SK-N-SH (cell line): Measurements from ENCODE around the gene SDF2L1. TPM values are rescaled to one million over a fixed set of nuclear protein-coding genes. Genes with fewer than 3 reads are reported as not detected.

Source experiments
- CTCF ChIA-PET: fragments of 300-600, 350-600 bp; formaldehyde crosslinking; extraction: SDS; loops from one replicate; lab custom pipeline; 2021; lab: Yijun Ruan, JAX
- POLR2A ChIA-PET: fragments of 350-600 bp; sonication (Branson Sonifier 250); formaldehyde crosslinking; extraction: SDS; loops from one replicate; lab custom pipeline; 2020; ENCODE audit warnings: antibody characterized with exemption, inconsistent platforms; lab: Yijun Ruan, JAX
- DNase-seq: peaks from one replicate; pipeline ENCODE4 v3.0.0; 2012
- H2AFZ ChIP-seq: fragments of 200-600 bp; sonication (generic); 2 replicates; pipeline ENCODE4 v1.8.1; 2016; ENCODE audit warnings: antibody characterized with exemption, mild to moderate bottlenecking, low read depth
- H3F3A ChIP-seq: fragments of 200-600 bp; sonication (generic); replicated peaks from 2 replicates; pipeline ENCODE3; 2016; ENCODE audit warnings: antibody characterized with exemption, mild to moderate bottlenecking; ENCODE audit not compliant: insufficient read depth
- H3K27ac ChIP-seq, 2 experiments: fragments of 200-500 bp in 1 of 2; fragments of 200-600 bp in 1 of 2; sonication (Bioruptor generic) in 1 of 2; sonication (generic), shearing (Covaris generic) in 1 of 2; 2 replicates each; pipeline versions ENCODE4 v1.5.1 to v1.6.1; 2014 to 2016; ENCODE audit warnings: low read depth in 2 of 2, inconsistent platforms in 1 of 2, low read length in 1 of 2, mild to moderate bottlenecking in 1 of 2, mixed read lengths in 1 of 2
- H3K27me3 ChIP-seq: fragments of 200-600 bp; sonication (generic), shearing (Covaris generic); 2 replicates; pipeline ENCODE4 v1.6.1; 2016; ENCODE audit warnings: mixed run types; ENCODE audit not compliant: insufficient read depth
- H3K36me3 ChIP-seq, 2 experiments: fragments of 200-500 bp in 1 of 2; fragments of 200-600 bp in 1 of 2; sonication (Bioruptor generic) in 1 of 2; sonication (generic) in 1 of 2; replicated peaks in 1 of 2; 2 replicates each; pipeline versions ENCODE3 to v1.5.1; 2014 to 2016; ENCODE audit warnings: low read length in 1 of 2, mild to moderate bottlenecking in 1 of 2; ENCODE audit not compliant: insufficient read depth in 2 of 2, control insufficient read depth in 1 of 2
- H3K4me1 ChIP-seq, 2 experiments: fragments of 200-500 bp in 1 of 2; fragments of 200-600 bp in 1 of 2; sonication (Bioruptor generic) in 1 of 2; sonication (generic), shearing (Covaris generic) in 1 of 2; 2 replicates each; pipeline versions ENCODE4 v1.5.1 to v1.6.1; 2014 to 2016; ENCODE audit warnings: low read depth in 1 of 2, low read length in 1 of 2, mixed run types in 1 of 2; ENCODE audit not compliant: insufficient read depth in 2 of 2, control insufficient read depth in 1 of 2
- H3K4me2 ChIP-seq: fragments of 200-600 bp; sonication (generic), shearing (Covaris generic); 2 replicates; pipeline ENCODE4 v1.6.1; 2017; ENCODE audit warnings: mixed run types
- H3K4me3 ChIP-seq, 2 experiments: fragments of 200-500 bp in 1 of 2; fragments of 200-600 bp in 1 of 2; sonication (Bioruptor generic) in 1 of 2; sonication (generic), shearing (Covaris generic) in 1 of 2; 2 replicates each; pipeline versions ENCODE4 v1.5.1 to v1.8.1; 2014 to 2016; ENCODE audit warnings: low read depth in 2 of 2, inconsistent platforms in 1 of 2, low read length in 1 of 2, mild to moderate bottlenecking in 1 of 2, mixed read lengths in 1 of 2, moderate library complexity in 1 of 2
- H3K79me2 ChIP-seq: fragments of 200-600 bp; sonication (generic); 2 replicates; pipeline ENCODE4 v1.8.1; 2017; ENCODE audit warnings: mild to moderate bottlenecking; ENCODE audit not compliant: insufficient read depth
- H3K9ac ChIP-seq: fragments of 200-600 bp; sonication (generic); 2 replicates; pipeline ENCODE4 v1.6.1; 2017; ENCODE audit warnings: mixed run types
- H3K9me2 ChIP-seq: fragments of 200-600 bp; sonication (generic); 2 replicates; pipeline ENCODE4 v1.6.1; 2017; ENCODE audit warnings: mixed run types
- H3K9me3 ChIP-seq: fragments of 200-600 bp; sonication (generic); 2 replicates; pipeline ENCODE4 v1.6.1; 2017; ENCODE audit warnings: mixed run types, mild to moderate bottlenecking, moderate library complexity
- H4K20me1 ChIP-seq: fragments of 200-600 bp; sonication (generic); 2 replicates; pipeline ENCODE4 v1.6.1; 2017; ENCODE audit warnings: mild to moderate bottlenecking, mixed run types; ENCODE audit not compliant: insufficient read depth
- CTCF ChIP-seq: fragments of 200-600 bp; sonication (generic); IDR thresholded peaks from 2 replicates; pipeline ENCODE4 v1.6.1; 2017; ENCODE audit warnings: antibody characterized with exemption, mild to moderate bottlenecking, moderate library complexity
- EP300 ChIP-seq, 2 experiments: IDR thresholded peaks; 2 replicates each; pipeline versions ENCODE4 v1.4.0 to v1.6.1; 2012; ENCODE audit warnings: borderline replicate concordance in 1 of 2, low read depth in 1 of 2, low read length in 1 of 2
- EZH2phosphoT487 ChIP-seq: fragments of 200-600 bp; sonication (generic); IDR thresholded peaks from 2 replicates; pipeline ENCODE4 v1.6.1; 2017; ENCODE audit warnings: low read depth, mixed run types, mild to moderate bottlenecking, antibody characterized with exemption, moderate library complexity, borderline replicate concordance
- FOSL2 ChIP-seq: IDR thresholded peaks from 2 replicates; pipeline ENCODE4 v1.4.0; 2012; ENCODE audit warnings: low read depth, mild to moderate bottlenecking, moderate library complexity, borderline replicate concordance
- FOXJ3 ChIP-seq: sonication (generic); formaldehyde crosslinking; IDR thresholded peaks from 2 replicates; pipeline ENCODE4 v1.5.1; 2020; ENCODE audit warnings: mild to moderate bottlenecking, missing genetic modification reagents
- IRF3 ChIP-seq: fragments of 150-350 bp; IDR thresholded peaks from 2 replicates; pipeline ENCODE4 v1.6.1; 2016; ENCODE audit warnings: mild to moderate bottlenecking, low read depth, low read length
- JUND ChIP-seq: IDR thresholded peaks from 2 replicates; pipeline ENCODE4 v1.4.0; 2012
- MAX ChIP-seq: IDR thresholded peaks from 2 replicates; pipeline ENCODE4 v1.4.0; 2012; ENCODE audit warnings: low read depth
- MXI1 ChIP-seq: IDR thresholded peaks from 2 replicates; pipeline ENCODE4 v1.6.1; 2012; ENCODE audit warnings: mild to moderate bottlenecking, low read depth, low read length, improper control_type of control experiment
- NFIC ChIP-seq: IDR thresholded peaks from 2 replicates; pipeline ENCODE4 v1.4.0; 2012; ENCODE audit warnings: borderline replicate concordance
- RAD21 ChIP-seq: IDR thresholded peaks from 2 replicates; pipeline ENCODE4 v1.6.1; 2012; ENCODE audit warnings: mild to moderate bottlenecking, low read length
- RXRA ChIP-seq: IDR thresholded peaks from 2 replicates; pipeline ENCODE4 v1.4.0; 2012; ENCODE audit warnings: low read depth, mild to moderate bottlenecking, borderline replicate concordance
- SMC3 ChIP-seq: IDR thresholded peaks from 2 replicates; pipeline ENCODE4 v1.6.1; 2012; ENCODE audit warnings: low read depth, low read length, improper control_type of control experiment
- TAF1 ChIP-seq: IDR thresholded peaks from 2 replicates; pipeline ENCODE4 v1.6.1; 2012; ENCODE audit warnings: low read depth, mild to moderate bottlenecking, low read length, moderate library complexity, borderline replicate concordance
- TCF12 ChIP-seq: IDR thresholded peaks from 2 replicates; pipeline ENCODE4 v1.4.0; 2012
- YY1 ChIP-seq: IDR thresholded peaks from 2 replicates; pipeline ENCODE4 v1.4.0; 2012; ENCODE audit warnings: low read depth, mild to moderate bottlenecking
- WGBS: methylation state at CpG from one replicate; pipeline ENCODE4 v1.1.6; 2017; ENCODE audit warnings: low lambda C conversion rate; 5-methylcytosine and 5-hydroxymethylcytosine counted together
- polyA plus RNA-seq, 3 experiments: library from polyadenylated mRNA; depleted of rRNA; stranded (reverse); fragments of >200 nt; gene quantifications; 2 replicates each; pipeline ENCODE4 v1.2.3, GENCODE V29; 2012
- TF ChIP-seq, protein P1 (sequence below): IDR thresholded peaks from 2 replicates; pipeline ENCODE4 v1.4.0; 2012; ENCODE audit warnings: low read depth, borderline replicate concordance

The SDF2L1 gene
- polyA plus RNA-seq, 1 of the 3 experiments (the other 2 are of a cell fraction): 60.9 TPM

- no peaks in the 10 kb centered on the region for H3K9me2 ChIP-seq
- no peak overlapping the region for H2AFZ ChIP-seq
- H3F3A ChIP-seq: no peaks in the 10 kb centered on the region
- no peak for TF ChIP-seq EZH2phosphoT487
- no peak overlapping the region for H3K9ac ChIP-seq
- no peak overlapping the region for H3K27ac ChIP-seq
- no peak for DNase-seq
- POLR2A ChIA-PET: interaction anchor here (1.1 kb wide), 1 partner anchor 9 kb away, joined by 3 read pairs; no protein-coding TSS in a partner anchor
- CTCF ChIA-PET: no interaction called here
- no peak overlapping the region for H3K4me3 ChIP-seq
- no peaks in the 10 kb centered on the region for H3K79me2 ChIP-seq
- no peaks in the 10 kb centered on the region for H3K4me1 ChIP-seq
- peaks cover 3 to 46% of the 10 kb centered on the region in 2 experiments for H3K36me3 ChIP-seq
- WGBS: 93% methylated on average over 15 of the region's 20 CpGs
- no peaks in the 10 kb centered on the region for H3K9me3 ChIP-seq
- H3K4me2 ChIP-seq: no peak overlapping the region
- no peaks in the 10 kb centered on the region for H3K27me3 ChIP-seq
- no peaks in the 10 kb centered on the region for H4K20me1 ChIP-seq
Observed at GRCh38 chr22:21688706-21689381, 46.7 kb downstream of the SDF2L1 start.

DNA sequence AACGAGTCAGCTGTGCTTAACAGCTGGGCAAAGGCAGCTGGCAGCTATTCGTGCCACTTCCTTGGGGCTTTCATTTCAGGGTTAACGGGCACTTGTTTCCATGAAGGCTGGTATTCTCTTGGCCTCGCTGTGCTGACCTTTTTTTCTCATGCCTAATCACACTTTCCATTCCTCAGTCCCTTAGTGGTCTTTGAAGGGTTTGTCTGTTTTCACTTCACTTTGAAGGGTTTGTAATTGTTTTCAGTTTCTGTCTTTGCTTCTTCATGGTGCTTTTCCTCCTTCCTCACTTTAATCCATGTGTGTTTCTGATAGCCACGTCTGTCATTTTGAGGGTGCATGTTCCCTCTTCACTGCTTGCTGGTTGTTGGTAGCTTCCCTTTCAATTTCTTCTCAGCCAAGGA, 48.3 kb downstream of the SDF2L1 start:
- no peak overlapping the region for H2AFZ ChIP-seq
- CTCF ChIA-PET: interaction anchor here (1.5 kb wide), 1 partner anchor 262 kb away, joined by 5 read pairs; the partner anchor contains the start of gene PPM1F
- no peak overlapping the region for H3K27ac ChIP-seq

More for the DNA sequence above, 48.3 kb downstream of the SDF2L1 start:
- Histone ChIP-seq H3K9ac (no peak overlapping the region), H3F3A (no peaks in the 10 kb centered on the region), H3K36me3 (peaks cover 3 to 51% of the 10 kb centered on the region in 2 experiments), H3K27me3 (no peaks in the 10 kb centered on the region), H3K9me2 (no peaks in the 10 kb centered on the region), H3K9me3 (no peaks in the 10 kb centered on the region), H3K4me2 (no peak overlapping the region), H4K20me1 (no peaks in the 10 kb centered on the region), H3K79me2 (no peaks in the 10 kb centered on the region), H3K4me1 (no peaks in the 10 kb centered on the region), H3K4me3 (no peak overlapping the region)
- POLR2A ChIA-PET: no interaction called here
- TF ChIP-seq RAD21 (no peak), TAF1 (no peak), JUND (no peak), RXRA (no peak), EZH2phosphoT487 (no peak), EP300 (IDR thresholded peaks at IDR 0.05; ENCODE audit: borderline replicate concordance in 1 of 2, low read depth in 1 of 2, low read length in 1 of 2) (no peak), NFIC (no peak), MAX (no peak), TCF12 (no peak), MXI1 (no peak), SMC3 (no peak), IRF3 (no peak), FOSL2 (no peak), YY1 (no peak), CTCF (no peak), FOXJ3 (CRISPR knock-in tag) (no peak)
- TF ChIP-seq, protein P1, sequence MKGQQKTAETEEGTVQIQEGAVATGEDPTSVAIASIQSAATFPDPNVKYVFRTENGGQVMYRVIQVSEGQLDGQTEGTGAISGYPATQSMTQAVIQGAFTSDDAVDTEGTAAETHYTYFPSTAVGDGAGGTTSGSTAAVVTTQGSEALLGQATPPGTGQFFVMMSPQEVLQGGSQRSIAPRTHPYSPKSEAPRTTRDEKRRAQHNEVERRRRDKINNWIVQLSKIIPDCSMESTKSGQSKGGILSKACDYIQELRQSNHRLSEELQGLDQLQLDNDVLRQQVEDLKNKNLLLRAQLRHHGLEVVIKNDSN: no peak
- no peak for DNase-seq
- WGBS: 83% methylated on average over 5 of the region's 5 CpGs
